ENCODE data around the gene OAS2.

Gene OAS2

DNA sequence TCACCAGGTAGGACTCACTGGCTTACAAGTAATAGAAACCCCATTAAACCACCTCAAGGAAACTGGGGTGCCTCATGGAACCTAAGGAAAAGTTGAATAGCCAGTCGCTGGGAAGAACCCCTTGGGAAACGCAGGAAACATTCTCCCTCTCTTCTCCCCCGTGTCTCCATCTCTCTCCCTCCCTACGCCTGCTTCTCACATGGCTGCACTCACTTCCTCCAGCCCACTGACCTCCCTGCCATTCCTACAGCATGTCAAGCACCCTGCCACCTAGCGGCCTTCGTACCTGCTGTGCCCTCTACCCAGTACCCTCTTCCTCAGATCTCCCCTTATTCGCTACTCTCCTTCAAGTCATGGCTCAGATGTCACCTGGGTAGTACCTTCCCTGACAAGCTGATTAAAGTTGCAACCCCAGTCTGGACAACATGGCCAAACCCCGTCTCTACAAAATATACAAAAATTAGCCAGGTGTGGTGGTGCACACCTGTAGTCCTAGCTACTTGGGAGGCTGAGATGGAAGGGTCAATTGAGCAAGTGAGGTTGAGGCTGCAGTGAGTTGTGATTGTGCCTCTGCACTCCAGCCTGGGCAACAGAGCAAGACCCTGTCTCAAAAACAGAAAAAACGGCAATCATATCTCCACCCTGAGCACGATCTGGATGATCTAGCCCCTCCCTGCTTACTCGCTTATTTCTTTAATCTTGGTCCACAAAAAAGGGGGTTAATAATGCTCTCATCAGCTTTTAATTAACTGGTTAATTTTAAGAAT is 71.8 kb downstream of the OAS2 start:
- peaks cover 90% of the 10 kb centered on the region for H3K27me3 Mint-ChIP-seq (ENCODE audit: low read depth, poor library complexity)
- peak overlapping the region; percentile 16 for H3K4me3 Mint-ChIP-seq
- no peaks in the 10 kb centered on the region for H3K36me3 Mint-ChIP-seq (ENCODE audit: low read depth)
- peaks cover 33% of the 10 kb centered on the region for H3K4me1 Mint-ChIP-seq
- no peak overlapping the region for H3K27ac Mint-ChIP-seq
- H3K9me3 Mint-ChIP-seq, result no peaks in the 10 kb centered on the region
- TF ChIP-seq, protein P1, sequence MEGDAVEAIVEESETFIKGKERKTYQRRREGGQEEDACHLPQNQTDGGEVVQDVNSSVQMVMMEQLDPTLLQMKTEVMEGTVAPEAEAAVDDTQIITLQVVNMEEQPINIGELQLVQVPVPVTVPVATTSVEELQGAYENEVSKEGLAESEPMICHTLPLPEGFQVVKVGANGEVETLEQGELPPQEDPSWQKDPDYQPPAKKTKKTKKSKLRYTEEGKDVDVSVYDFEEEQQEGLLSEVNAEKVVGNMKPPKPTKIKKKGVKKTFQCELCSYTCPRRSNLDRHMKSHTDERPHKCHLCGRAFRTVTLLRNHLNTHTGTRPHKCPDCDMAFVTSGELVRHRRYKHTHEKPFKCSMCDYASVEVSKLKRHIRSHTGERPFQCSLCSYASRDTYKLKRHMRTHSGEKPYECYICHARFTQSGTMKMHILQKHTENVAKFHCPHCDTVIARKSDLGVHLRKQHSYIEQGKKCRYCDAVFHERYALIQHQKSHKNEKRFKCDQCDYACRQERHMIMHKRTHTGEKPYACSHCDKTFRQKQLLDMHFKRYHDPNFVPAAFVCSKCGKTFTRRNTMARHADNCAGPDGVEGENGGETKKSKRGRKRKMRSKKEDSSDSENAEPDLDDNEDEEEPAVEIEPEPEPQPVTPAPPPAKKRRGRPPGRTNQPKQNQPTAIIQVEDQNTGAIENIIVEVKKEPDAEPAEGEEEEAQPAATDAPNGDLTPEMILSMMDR (IDR thresholded peaks at IDR 0.05), result peak; percentile 27
- peak; percentile 62 for DNase-seq

DNA sequence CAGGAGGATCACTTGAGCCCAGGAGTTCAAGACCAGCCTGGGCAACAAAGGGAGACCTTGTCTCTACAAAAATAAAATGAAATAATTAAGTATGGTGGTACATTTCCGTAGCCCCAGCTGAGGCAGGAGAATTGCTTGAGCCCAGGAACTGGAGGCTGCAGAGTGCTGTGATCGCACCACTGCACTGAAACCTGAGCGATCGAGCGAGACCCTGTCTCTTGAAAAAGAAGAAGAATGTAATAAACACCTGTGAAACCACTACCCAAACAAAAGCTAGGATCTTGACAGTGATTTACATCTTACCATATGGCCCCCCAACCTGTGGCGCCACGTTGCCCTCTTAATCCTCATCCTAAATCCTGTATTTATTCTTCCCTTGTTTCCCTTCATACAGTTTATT is 72.5 kb downstream of the OAS2 start:
- Mint-ChIP-seq H3K27me3 (ENCODE audit: low read depth, poor library complexity) (peaks cover 90% of the 10 kb centered on the region), H3K36me3 (ENCODE audit: low read depth) (no peaks in the 10 kb centered on the region), H3K4me1 (peaks cover 33% of the 10 kb centered on the region), H3K27ac (no peak overlapping the region), H3K9me3 (no peaks in the 10 kb centered on the region), H3K4me3 (no peak overlapping the region)
- TF ChIP-seq, protein P1 (IDR thresholded peaks at IDR 0.05), result no peak
- DNase-seq, result no peak

DNA sequence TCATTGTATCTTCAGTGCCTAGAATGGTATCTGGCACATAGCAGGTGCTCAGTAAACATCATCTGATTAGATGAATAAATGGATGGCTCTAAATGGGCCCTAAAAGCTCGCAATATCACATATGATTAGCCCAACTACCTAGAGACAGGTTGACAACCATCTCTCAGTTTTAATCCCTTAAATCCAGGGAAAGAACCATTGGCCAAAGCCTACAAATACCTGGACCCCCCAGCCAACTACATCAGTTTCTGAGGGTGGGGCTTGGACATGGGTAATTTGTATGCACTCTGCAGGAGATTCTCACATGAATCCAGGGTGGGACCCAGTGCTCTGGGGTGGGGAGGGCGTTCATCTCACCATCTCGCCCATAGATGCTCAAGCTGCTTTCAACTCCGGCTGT is 73.4 kb downstream of the OAS2 start:
- Mint-ChIP-seq H3K4me1 (peaks cover 33% of the 10 kb centered on the region), H3K36me3 (ENCODE audit: low read depth) (no peaks in the 10 kb centered on the region), H3K27ac (no peak overlapping the region), H3K27me3 (ENCODE audit: low read depth, poor library complexity) (peaks cover 88% of the 10 kb centered on the region), H3K9me3 (no peaks in the 10 kb centered on the region), H3K4me3 (no peak overlapping the region)
- TF ChIP-seq, protein P1 (IDR thresholded peaks at IDR 0.05), result no peak
- no peak for DNase-seq

DNA sequence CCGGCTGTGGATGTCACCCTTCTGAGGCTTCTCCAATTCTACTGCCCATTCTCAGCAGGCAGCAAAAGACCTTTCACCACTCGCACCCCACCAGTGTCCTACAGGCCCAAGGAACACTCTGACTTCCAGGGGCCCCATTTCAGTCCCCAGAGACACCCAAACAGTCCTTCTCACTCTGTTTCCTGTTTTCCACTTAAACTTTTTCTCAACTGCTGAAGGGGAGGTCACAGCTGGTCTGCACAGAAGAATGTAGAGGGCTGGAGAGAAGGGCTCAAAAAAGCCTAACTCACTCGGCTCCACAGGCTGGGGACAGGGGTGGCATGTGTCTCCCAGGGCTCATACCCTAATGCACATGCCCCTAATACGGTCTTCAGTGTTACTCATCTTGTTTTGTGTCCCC is 74.0 kb downstream of the OAS2 start:
- TF ChIP-seq, protein P1 (IDR thresholded peaks at IDR 0.05), result no peak
- Mint-ChIP-seq H3K36me3 (ENCODE audit: low read depth) (no peaks in the 10 kb centered on the region), H3K4me3 (no peak overlapping the region), H3K9me3 (no peaks in the 10 kb centered on the region), H3K27ac (no peak overlapping the region), H3K27me3 (ENCODE audit: low read depth, poor library complexity) (peaks cover 82% of the 10 kb centered on the region), H3K4me1 (peaks cover 33% of the 10 kb centered on the region)
- no peak for DNase-seq

DNA sequence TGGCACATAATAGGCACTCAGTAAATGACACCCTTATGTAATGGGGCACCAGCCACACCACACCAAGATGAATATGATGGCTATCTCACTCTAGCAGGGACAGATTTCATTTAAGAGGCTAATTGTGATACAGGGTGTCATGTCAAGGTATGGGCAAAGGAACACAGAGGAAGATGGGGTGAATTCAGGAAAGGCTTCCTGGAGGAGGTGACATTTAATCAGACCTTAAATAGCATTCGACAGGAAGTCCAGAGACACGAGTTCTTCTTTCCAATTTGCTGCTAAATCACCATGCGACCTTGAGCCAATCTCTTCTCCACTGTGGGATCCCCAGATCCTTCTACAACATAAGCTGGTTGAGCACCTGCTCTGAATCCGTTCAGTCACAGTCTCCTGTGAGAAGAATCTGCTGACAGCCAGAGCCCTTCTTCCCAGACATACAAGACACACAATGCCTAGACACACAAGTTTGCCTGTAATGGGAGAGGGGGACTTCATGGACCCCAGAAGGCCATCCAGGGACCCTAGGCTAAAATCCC is 76.7 kb downstream of the OAS2 start:
- Mint-ChIP-seq H3K27me3 (ENCODE audit: low read depth, poor library complexity) (peaks cover 57% of the 10 kb centered on the region), H3K4me1 (peaks cover 17% of the 10 kb centered on the region), H3K4me3 (peak overlapping the region; percentile 54), H3K36me3 (ENCODE audit: low read depth) (no peaks in the 10 kb centered on the region), H3K9me3 (no peaks in the 10 kb centered on the region), H3K27ac (no peak overlapping the region)
- TF ChIP-seq, protein P1 (IDR thresholded peaks at IDR 0.05), result no peak
- DNase-seq, result no peak

Data from nephron progenitor cell (in vitro differentiated cells).